ENCODE data around the gene PKNOX2.

DNA sequence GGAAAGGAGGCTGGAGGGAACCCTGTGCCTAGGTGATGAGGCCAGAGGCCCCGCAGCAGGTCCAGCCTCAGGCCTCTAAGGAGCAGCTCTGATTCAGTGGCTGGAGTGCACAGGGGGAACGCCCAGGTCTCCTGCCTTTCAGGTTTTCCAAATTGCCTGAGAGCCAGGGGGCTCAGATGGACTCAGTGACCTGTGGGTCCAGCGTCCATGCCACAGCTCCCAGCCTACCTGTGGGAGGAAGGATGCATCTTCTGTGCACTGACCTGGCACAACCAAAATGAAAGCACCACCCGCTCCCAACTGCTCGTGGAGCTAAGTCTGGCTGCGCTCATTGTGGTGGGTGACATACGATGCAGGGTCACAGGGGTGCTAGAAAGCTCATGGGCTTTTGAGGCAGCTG lies 248.7 kb downstream of the PKNOX2 start:
- TF ChIP-seq, protein P1, sequence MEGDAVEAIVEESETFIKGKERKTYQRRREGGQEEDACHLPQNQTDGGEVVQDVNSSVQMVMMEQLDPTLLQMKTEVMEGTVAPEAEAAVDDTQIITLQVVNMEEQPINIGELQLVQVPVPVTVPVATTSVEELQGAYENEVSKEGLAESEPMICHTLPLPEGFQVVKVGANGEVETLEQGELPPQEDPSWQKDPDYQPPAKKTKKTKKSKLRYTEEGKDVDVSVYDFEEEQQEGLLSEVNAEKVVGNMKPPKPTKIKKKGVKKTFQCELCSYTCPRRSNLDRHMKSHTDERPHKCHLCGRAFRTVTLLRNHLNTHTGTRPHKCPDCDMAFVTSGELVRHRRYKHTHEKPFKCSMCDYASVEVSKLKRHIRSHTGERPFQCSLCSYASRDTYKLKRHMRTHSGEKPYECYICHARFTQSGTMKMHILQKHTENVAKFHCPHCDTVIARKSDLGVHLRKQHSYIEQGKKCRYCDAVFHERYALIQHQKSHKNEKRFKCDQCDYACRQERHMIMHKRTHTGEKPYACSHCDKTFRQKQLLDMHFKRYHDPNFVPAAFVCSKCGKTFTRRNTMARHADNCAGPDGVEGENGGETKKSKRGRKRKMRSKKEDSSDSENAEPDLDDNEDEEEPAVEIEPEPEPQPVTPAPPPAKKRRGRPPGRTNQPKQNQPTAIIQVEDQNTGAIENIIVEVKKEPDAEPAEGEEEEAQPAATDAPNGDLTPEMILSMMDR (conservative IDR thresholded peaks at IDR 0.05), result no peak
- TF ChIP-seq ZFX (IDR thresholded peaks at IDR 0.05), result no peak

All from C4-2B (cell line).